Activated CD8-positive, alpha-beta memory T cell treated with anti-CD3 and anti-CD28 coated beads for 24 hours (primary cell): ENCODE measurements around the gene CDADC1.
A peak's percentile ranks its signal among the peaks of the same experiment; 100 is the strongest.

Experiments used
- DNase-seq: peaks from one replicate; pipeline ENCODE4 v3.0.0-alpha.2; 2020

The CDADC1 gene

GRCh38 chr13:49247643-49248621 lies at the start of gene CDADC1:
TSS of gene CDADC1 (plus strand) at chr13:49247925. CDS start at chr13:49248038, 113 bp downstream.
- peak; percentile 97 for DNase-seq

- DNase-seq: no peak
Observed at GRCh38 chr13:49206641-49207040, 41.1 kb upstream of the CDADC1 start.

DNA sequence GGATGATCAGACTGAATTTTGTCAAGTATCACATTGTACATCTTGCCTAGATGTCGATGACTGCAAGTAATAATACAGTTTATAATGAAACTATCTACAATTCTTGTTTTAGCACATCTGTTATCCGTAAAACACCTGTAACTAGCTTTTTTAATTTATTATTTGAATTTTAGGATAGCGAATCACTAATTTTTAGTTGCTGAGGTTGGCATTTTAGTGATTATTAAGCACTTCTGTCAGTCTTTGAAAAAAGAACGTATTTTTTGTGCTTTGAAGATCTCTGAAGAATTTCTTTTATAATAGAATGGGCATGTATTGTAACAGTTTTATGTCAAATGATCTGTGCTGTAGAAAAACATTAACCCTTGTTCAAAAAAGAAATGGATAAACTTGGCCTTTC lies 39.1 kb upstream of the CDADC1 start:
- DNase-seq: no peak

DNA sequence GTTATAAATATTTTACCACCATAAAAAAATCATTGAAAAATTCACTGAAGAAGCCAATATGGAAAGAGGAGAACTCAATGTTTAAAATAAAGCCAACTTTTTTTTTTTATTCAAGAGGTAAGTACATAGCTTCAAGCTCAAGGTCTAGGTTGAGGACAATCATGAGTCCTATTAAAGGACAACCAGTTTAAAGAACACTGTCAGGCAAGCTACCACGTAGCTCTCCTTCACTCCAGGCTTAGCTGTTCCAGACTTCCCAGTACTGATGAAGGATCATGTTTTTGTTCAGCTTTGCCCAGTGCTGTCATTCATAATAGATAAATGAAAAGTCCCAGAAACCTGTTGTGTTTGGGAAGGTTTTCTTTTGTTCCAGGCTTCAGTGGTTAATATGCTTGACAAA lies 37.6 kb upstream of the CDADC1 start:
- DNase-seq: no peak

DNA sequence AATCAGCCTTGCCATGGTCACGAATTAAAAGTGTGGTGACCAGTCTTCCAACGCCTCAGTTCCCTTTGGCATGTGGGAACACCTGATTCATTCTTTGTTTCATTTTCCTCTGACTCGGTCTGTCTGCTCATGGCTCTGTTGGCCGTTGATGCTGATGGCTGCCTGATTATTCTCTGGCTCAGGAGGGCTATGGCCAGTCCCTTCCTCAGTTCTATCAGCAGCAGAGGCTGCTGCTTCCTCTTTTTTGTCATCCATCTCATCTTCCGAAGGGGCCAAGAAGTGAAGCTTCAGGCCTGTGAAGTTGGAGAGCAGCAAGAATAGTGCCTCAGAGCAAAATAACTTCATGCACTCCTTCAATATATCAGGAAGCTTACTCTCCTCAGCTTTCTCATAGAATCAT lies 37.1 kb upstream of the CDADC1 start:
- no peak for DNase-seq

DNA sequence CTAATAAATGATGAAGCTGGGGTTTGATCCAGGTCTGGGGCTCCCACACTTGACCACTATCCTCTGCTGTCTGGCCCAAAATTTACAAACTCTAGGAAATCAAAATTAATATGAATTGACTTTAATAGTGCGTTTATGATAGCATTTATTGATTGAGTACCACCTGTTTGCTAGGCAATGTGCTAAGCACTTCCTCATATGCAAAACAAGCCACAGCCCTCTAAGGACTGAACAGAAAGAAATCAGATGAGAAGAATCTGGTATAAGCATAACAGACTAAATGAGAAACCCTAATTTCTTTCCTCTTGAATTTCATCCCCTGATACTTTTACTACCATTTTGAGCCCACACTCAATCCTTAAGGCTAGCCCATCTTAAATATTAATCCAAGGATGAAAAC lies 34.2 kb upstream of the CDADC1 start:
- DNase-seq: no peak

- no peak for DNase-seq
Observed at GRCh38 chr13:49213997-49214916, 33.5 kb upstream of the CDADC1 start.

GRCh38 chr13:49214917-49215376 lies 32.8 kb upstream of the CDADC1 start:
- peak; percentile 67 for DNase-seq

DNA sequence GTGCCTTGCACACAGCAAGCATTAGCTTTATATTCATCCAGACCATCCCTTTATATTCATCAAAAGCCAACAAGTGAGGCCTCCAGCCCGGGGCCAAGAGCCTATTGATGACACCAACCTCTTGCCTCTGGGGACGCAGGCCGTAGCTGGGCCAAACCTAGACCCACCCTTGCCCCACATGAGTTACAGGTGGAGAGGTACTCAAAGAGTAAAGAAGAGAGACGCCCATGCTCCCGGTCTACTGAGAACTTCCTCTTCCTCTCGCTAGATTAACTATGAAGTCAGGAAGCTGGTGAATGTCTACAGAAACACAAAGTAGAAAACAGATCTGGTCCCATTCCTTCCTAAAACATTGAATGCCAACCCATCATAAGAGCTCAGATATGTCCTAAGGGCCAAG lies 31.4 kb upstream of the CDADC1 start:
- DNase-seq: no peak

- no peak for DNase-seq
Observed at GRCh38 chr13:49217962-49218492, 29.7 kb upstream of the CDADC1 start.

DNA sequence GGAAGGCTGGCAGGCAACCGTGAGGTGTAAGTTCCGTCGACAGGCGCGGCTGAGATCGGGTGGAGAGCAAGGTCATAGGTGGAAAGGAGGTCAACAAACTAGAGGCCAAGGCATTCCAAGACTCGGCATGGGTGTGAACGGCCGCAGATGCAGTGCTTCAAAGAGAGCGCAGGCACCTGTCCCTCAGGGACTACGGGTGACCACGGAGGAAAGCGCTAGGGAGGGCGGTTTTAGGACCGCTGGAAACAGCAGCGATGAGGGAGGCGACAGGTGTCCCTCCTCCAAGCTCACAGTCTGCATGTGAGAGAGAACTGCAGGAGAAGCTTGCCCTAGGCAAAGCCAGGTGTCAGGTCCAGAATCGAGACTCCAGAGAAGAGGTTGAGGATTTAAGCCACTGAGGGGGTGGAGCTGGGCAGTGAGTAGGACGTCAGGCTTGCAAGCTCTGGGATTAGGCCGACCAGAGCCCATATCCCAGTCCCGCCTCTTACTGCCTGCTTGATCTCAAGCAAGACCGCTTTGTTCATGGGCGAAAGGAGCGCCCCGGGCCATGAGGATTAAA lies 29.2 kb upstream of the CDADC1 start:
- DNase-seq: no peak

- DNase-seq: no peak
Observed at GRCh38 chr13:49219647-49220035, 28.1 kb upstream of the CDADC1 start.

DNA sequence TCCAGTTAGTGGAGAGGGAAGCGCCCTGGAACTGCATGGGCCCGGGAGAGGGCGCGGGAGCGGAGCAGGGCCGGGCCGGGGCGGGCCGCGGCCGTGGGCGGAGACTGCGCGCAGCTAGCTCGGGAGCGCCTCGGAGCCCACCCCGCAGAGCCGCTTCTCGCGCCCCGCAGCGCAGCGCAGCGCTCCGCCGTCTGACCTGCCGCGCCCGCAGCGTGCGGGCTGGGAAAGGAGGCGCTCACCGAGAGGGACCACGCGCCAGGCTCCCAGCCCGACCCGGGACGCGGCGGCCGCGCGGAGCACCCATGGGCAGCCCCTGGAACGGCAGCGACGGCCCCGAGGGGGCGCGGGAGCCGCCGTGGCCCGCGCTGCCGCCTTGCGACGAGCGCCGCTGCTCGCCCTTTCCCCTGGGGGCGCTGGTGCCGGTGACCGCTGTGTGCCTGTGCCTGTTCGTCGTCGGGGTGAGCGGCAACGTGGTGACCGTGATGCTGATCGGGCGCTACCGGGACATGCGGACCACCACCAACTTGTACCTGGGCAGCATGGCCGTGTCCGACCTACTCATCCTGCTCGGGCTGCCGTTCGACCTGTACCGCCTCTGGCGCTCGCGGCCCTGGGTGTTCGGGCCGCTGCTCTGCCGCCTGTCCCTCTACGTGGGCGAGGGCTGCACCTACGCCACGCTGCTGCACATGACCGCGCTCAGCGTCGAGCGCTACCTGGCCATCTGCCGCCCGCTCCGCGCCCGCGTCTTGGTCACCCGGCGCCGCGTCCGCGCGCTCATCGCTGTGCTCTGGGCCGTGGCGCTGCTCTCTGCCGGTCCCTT lies 27.5 kb upstream of the CDADC1 start, which contains the start of gene MLNR:
MLNR (plus strand) TSS at position 303 of the 820 bp plus-strand sequence; CDS start at position 303, 0 bp downstream.
- DNase-seq: peak; percentile 72

DNA sequence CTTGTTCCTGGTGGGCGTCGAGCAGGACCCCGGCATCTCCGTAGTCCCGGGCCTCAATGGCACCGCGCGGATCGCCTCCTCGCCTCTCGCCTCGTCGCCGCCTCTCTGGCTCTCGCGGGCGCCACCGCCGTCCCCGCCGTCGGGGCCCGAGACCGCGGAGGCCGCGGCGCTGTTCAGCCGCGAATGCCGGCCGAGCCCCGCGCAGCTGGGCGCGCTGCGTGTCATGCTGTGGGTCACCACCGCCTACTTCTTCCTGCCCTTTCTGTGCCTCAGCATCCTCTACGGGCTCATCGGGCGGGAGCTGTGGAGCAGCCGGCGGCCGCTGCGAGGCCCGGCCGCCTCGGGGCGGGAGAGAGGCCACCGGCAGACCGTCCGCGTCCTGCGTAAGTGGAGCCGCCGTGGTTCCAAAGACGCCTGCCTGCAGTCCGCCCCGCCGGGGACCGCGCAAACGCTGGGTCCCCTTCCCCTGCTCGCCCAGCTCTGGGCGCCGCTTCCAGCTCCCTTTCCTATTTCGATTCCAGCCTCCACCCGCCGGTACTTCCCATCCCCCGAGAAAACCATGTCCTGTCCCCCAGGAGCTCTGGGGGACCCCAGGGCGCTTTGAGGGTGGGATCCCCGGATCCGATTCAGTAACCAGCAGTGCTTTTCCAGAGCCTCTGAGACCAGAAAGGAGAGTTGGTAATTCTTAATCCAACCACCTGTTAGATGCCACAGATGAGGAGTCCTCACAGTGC lies 26.7 kb upstream of the CDADC1 start:
- DNase-seq: no peak

GRCh38 chr13:49221590-49221965 lies 26.1 kb upstream of the CDADC1 start:
- DNase-seq: no peak

GRCh38 chr13:49225223-49226042 lies 22.3 kb upstream of the CDADC1 start:
- DNase-seq: no peak

GRCh38 chr13:49226613-49227012 lies 21.1 kb upstream of the CDADC1 start:
- DNase-seq: no peak

GRCh38 chr13:49234741-49235140 lies 13.0 kb upstream of the CDADC1 start:
- DNase-seq: no peak

GRCh38 chr13:49235856-49236431 lies 11.8 kb upstream of the CDADC1 start:
- DNase-seq: no peak

GRCh38 chr13:49238621-49239020 lies 9.1 kb upstream of the CDADC1 start:
- no peak for DNase-seq
